Endometrial microvascular endothelial cells (primary cell): Measurements from ENCODE around the gene NCK2. TPM values are rescaled to one million over a fixed set of nuclear protein-coding genes. Genes with fewer than 3 reads are reported as not detected.

Experiments used
- in situ Hi-C: cut with HindIII; loops from 2 replicates; pipeline ENCODE4 v1.10.0; 2017; ENCODE audit warnings: low sequenced_read_pairs, low pct_unique_long_range_greater_than_20kb; ENCODE audit errors: inconsistent ontology term
- total RNA-seq: library from RNA; depleted of rRNA; stranded (reverse); fragments of >200 nt; gene quantifications from one replicate; pipeline ENCODE4 v1.2.3, GENCODE V29; 2015; ENCODE audit errors: inconsistent ontology term

The NCK2 gene
- total RNA-seq, 1 donor from 2014 or later: 23.2 TPM

GRCh38 chr2:105800036-105800713, 55.5 kb downstream of the NCK2 start:
- in situ Hi-C loops: no loop called here

- in situ Hi-C loops: no loop called here
Measured at GRCh38 chr2:105800953-105801635, 56.4 kb downstream of the NCK2 start.

- in situ Hi-C loops: no loop called here
Measured at GRCh38 chr2:105801961-105802360, 57.2 kb downstream of the NCK2 start.

- in situ Hi-C loops: no loop called here
Measured at GRCh38 chr2:105802587-105802986, 57.9 kb downstream of the NCK2 start.

- in situ Hi-C loops: no loop called here
Measured at GRCh38 chr2:105803337-105803736, 58.6 kb downstream of the NCK2 start.

- in situ Hi-C loops: no loop called here
Measured at GRCh38 chr2:105803773-105804172, 59.1 kb downstream of the NCK2 start.

GRCh38 chr2:105804266-105804665, 59.6 kb downstream of the NCK2 start:
- in situ Hi-C loops: no loop called here

- in situ Hi-C loops: no loop called here
Measured at GRCh38 chr2:105806996-105807395, 62.3 kb downstream of the NCK2 start.

GRCh38 chr2:105808423-105809096, 63.8 kb downstream of the NCK2 start:
- in situ Hi-C loops: no loop called here

GRCh38 chr2:105809097-105809473, 64.4 kb downstream of the NCK2 start:
- in situ Hi-C loops: no loop called here

- in situ Hi-C loops: no loop called here
Measured at GRCh38 chr2:105809723-105810122, 65.0 kb downstream of the NCK2 start.

GRCh38 chr2:105812180-105813044, 67.7 kb downstream of the NCK2 start:
- in situ Hi-C loops: no loop called here

GRCh38 chr2:105813045-105813315, 68.3 kb downstream of the NCK2 start:
- in situ Hi-C loops: no loop called here

- in situ Hi-C loops: no loop called here
Measured at GRCh38 chr2:105813405-105813804, 68.7 kb downstream of the NCK2 start.

- in situ Hi-C loops: no loop called here
Measured at GRCh38 chr2:105814291-105814940, 69.7 kb downstream of the NCK2 start.

GRCh38 chr2:105815401-105815800, 70.7 kb downstream of the NCK2 start:
- in situ Hi-C loops: no loop called here

- in situ Hi-C loops: no loop called here
Measured at GRCh38 chr2:105820151-105820550, 75.4 kb downstream of the NCK2 start.

GRCh38 chr2:105820691-105821090, 76.0 kb downstream of the NCK2 start:
- in situ Hi-C loops: no loop called here
